HepG2 (cell line): ENCODE measurements around the gene NAV2. TPM values are rescaled to one million over a fixed set of nuclear protein-coding genes. Genes with fewer than 3 reads are reported as not detected.
A peak's percentile ranks its signal among the peaks of the same experiment; 100 is the strongest.

ENCODE experiments used
- CENPT ChIP-seq: sonication (generic); formaldehyde crosslinking; IDR thresholded peaks from 2 replicates; pipeline ENCODE4 v1.8.0; 2022; ENCODE audit warnings: low read depth, mild to moderate bottlenecking, moderate library complexity, missing genetic modification reagents
- DNMT1 ChIP-seq: sonication (generic); formaldehyde crosslinking; IDR thresholded peaks from 2 replicates; pipeline ENCODE4 v1.5.1; 2020; ENCODE audit warnings: mild to moderate bottlenecking, missing genetic modification reagents
- FOXP1 ChIP-seq, 2 experiments: fragments of 450-650 bp in 1 of 2; IDR thresholded peaks; 2 replicates each; pipeline ENCODE4 v1.6.1; 2017 to 2018; ENCODE audit warnings: antibody characterized with exemption in 1 of 2
- MYC ChIP-seq: sonication (generic); formaldehyde crosslinking; IDR thresholded peaks from 2 replicates; pipeline ENCODE4 v1.9.0; 2021; ENCODE audit warnings: missing genetic modification reagents, borderline replicate concordance
- NFIB ChIP-seq: sonication (generic); formaldehyde crosslinking; IDR thresholded peaks from 2 replicates; pipeline ENCODE4 v1.9.0; 2021; ENCODE audit warnings: missing genetic modification reagents, mild to moderate bottlenecking, borderline replicate concordance
- POGZ ChIP-seq: sonication (generic); formaldehyde crosslinking; IDR thresholded peaks from 2 replicates; pipeline ENCODE4 v1.4.0; 2020; ENCODE audit warnings: mild to moderate bottlenecking, missing genetic modification reagents
- POLR2AphosphoS2 ChIP-seq: IDR thresholded peaks from 2 replicates; pipeline ENCODE4 v1.6.1; 2011; ENCODE audit warnings: low read depth, low read length, improper control_type of control experiment
- SMARCE1 ChIP-seq: fragments of 450-650 bp; IDR thresholded peaks from 2 replicates; pipeline ENCODE4 v1.6.1; 2017; ENCODE audit warnings: borderline replicate concordance
- SRSF9 ChIP-seq: fragments of 200-400 bp; formaldehyde crosslinking; IDR thresholded peaks from 2 replicates; pipeline ENCODE4 v1.6.1; 2018; ENCODE audit warnings: borderline replicate concordance, mild to moderate bottlenecking, low read depth, low read length; ENCODE audit not compliant: insufficient read depth, poor library complexity, severe bottlenecking
- TBX2 ChIP-seq: sonication (generic); formaldehyde crosslinking; IDR thresholded peaks from 2 replicates; pipeline ENCODE4 v1.5.0; 2020; ENCODE audit warnings: missing genetic modification reagents, mild to moderate bottlenecking, borderline replicate concordance
- THAP11 ChIP-seq: IDR thresholded peaks from 2 replicates; pipeline ENCODE4 v1.6.1; 2016; ENCODE audit warnings: missing biosample characterization, missing genetic modification reagents
- ZFYVE20 ChIP-seq: sonication (generic); formaldehyde crosslinking; IDR thresholded peaks from 2 replicates; pipeline ENCODE4 v1.8.0; 2023; ENCODE audit warnings: low read depth, mild to moderate bottlenecking, moderate library complexity, missing genetic modification reagents, borderline replicate concordance
- ZNF280B ChIP-seq: sonication (generic); formaldehyde crosslinking; IDR thresholded peaks from 2 replicates; pipeline ENCODE4 v1.5.0; 2020; ENCODE audit warnings: missing genetic modification reagents, mild to moderate bottlenecking, borderline replicate concordance
- ZNF430 ChIP-seq: sonication (generic); formaldehyde crosslinking; IDR thresholded peaks from 2 replicates; pipeline ENCODE4 v1.9.0; 2021; ENCODE audit warnings: mild to moderate bottlenecking, missing genetic modification reagents
- ZNF503 ChIP-seq: sonication (generic); formaldehyde crosslinking; IDR thresholded peaks from 2 replicates; pipeline ENCODE4 v1.4.0; 2020; ENCODE audit warnings: missing genetic modification reagents
- ZNF558 ChIP-seq: sonication (generic); formaldehyde crosslinking; IDR thresholded peaks from 2 replicates; pipeline ENCODE4 v1.9.0; 2022; ENCODE audit warnings: mild to moderate bottlenecking, missing genetic modification reagents, borderline replicate concordance
- ZNF75D ChIP-seq: sonication (generic); formaldehyde crosslinking; IDR thresholded peaks from 2 replicates; pipeline ENCODE4 v1.8.1; 2023; ENCODE audit warnings: missing genetic modification reagents, mild to moderate bottlenecking, borderline replicate concordance
- polyA plus RNA-seq, 8 experiments: library from polyadenylated mRNA; depleted of rRNA in 3 of 8; stranded (reverse) in 7 of 8; unstranded in 1 of 8; fragments of >200 nt; fragmentation: Illumina TruSeq in 4 of 8; extraction: Trizol in 4 of 8; gene quantifications; 2 replicates each; pipeline versions ENCODE4 v1.2.1 to v1.2.3, GENCODE V29; 2011 to 2016; ENCODE audit warnings: low read depth in 4 of 8, missing spikeins in 1 of 8, mixed read lengths in 1 of 8; ENCODE audit not compliant: insufficient read depth in 1 of 8
- total RNA-seq, 5 experiments: library from RNA; depleted of rRNA; stranded (reverse); fragments of >200 nt; fragmentation: Illumina TruSeq; extraction: Trizol; gene quantifications; 2 replicates each; pipeline ENCODE4 v1.2.3, GENCODE V29; 2016; ENCODE audit warnings: low read depth in 1 of 5
- TF ChIP-seq, protein P1 (sequence below): sonication (generic); formaldehyde crosslinking; IDR thresholded peaks from 2 replicates; pipeline ENCODE4 v1.4.0; 2020; ENCODE audit warnings: missing genetic modification reagents
- TF ChIP-seq, protein P2 (sequence below): sonication (generic); formaldehyde crosslinking; IDR thresholded peaks from 2 replicates; pipeline ENCODE4 v1.4.0; 2020; ENCODE audit warnings: missing genetic modification reagents, borderline replicate concordance
- TF ChIP-seq, protein P3 (sequence below): sonication (generic); formaldehyde crosslinking; IDR thresholded peaks from 2 replicates; pipeline ENCODE4 v1.4.0; 2020; ENCODE audit warnings: missing genetic modification reagents

The NAV2 gene
- total and polyA plus RNA-seq, 2 of the 13 experiments (the other 11 are each of a cell fraction or from before 2014, with no cell fraction given): 9.3 to 34.6 TPM

- TF ChIP-seq ZNF280B (no peak), ZNF75D (CRISPR knock-in tag) (no peak), ZNF558 (no peak), CENPT (CRISPR knock-in tag) (no peak), DNMT1 (CRISPR knock-in tag) (no peak), MYC (CRISPR knock-in tag) (no peak), FOXP1 (IDR thresholded peaks at IDR 0.05) (no peak), FOXP1 (CRISPR knock-in tag; IDR thresholded peaks at IDR 0.05) (peak; percentile 83; the same call in 1 of the 2 replicates), SRSF9 (no peak), SMARCE1 (no peak), THAP11 (CRISPR knock-in tag) (peak; percentile 71), ZNF430 (CRISPR knock-in tag) (no peak), POLR2AphosphoS2 (no peak), POGZ (CRISPR knock-in tag) (no peak), ZFYVE20 (no peak), NFIB (CRISPR knock-in tag) (no peak), ZNF503 (CRISPR knock-in tag) (0 out of 2 replicates have a peak, but pooled peaks have one; percentile 17), TBX2 (CRISPR knock-in tag) (0 out of 2 replicates have a peak, but pooled peaks have one; percentile 58)
- TF ChIP-seq, protein P1, sequence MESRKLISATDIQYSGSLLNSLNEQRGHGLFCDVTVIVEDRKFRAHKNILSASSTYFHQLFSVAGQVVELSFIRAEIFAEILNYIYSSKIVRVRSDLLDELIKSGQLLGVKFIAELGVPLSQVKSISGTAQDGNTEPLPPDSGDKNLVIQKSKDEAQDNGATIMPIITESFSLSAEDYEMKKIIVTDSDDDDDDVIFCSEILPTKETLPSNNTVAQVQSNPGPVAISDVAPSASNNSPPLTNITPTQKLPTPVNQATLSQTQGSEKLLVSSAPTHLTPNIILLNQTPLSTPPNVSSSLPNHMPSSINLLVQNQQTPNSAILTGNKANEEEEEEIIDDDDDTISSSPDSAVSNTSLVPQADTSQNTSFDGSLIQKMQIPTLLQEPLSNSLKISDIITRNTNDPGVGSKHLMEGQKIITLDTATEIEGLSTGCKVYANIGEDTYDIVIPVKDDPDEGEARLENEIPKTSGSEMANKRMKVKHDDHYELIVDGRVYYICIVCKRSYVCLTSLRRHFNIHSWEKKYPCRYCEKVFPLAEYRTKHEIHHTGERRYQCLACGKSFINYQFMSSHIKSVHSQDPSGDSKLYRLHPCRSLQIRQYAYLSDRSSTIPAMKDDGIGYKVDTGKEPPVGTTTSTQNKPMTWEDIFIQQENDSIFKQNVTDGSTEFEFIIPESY: no peak
- TF ChIP-seq, protein P2, sequence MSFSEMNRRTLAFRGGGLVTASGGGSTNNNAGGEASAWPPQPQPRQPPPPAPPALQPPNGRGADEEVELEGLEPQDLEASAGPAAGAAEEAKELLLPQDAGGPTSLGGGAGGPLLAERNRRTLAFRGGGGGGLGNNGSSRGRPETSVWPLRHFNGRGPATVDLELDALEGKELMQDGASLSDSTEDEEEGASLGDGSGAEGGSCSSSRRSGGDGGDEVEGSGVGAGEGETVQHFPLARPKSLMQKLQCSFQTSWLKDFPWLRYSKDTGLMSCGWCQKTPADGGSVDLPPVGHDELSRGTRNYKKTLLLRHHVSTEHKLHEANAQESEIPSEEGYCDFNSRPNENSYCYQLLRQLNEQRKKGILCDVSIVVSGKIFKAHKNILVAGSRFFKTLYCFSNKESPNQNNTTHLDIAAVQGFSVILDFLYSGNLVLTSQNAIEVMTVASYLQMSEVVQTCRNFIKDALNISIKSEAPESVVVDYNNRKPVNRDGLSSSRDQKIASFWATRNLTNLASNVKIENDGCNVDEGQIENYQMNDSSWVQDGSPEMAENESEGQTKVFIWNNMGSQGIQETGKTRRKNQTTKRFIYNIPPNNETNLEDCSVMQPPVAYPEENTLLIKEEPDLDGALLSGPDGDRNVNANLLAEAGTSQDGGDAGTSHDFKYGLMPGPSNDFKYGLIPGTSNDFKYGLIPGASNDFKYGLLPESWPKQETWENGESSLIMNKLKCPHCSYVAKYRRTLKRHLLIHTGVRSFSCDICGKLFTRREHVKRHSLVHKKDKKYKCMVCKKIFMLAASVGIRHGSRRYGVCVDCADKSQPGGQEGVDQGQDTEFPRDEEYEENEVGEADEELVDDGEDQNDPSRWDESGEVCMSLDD (CRISPR knock-in tag): no peak; the same call in 1 of the 2 replicates
- TF ChIP-seq, protein P3, sequence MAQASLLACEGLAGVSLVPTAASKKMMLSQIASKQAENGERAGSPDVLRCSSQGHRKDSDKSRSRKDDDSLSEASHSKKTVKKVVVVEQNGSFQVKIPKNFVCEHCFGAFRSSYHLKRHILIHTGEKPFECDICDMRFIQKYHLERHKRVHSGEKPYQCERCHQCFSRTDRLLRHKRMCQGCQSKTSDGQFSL (CRISPR knock-in tag): no peak
Observed at GRCh38 chr11:19978668-19979518, 266.3 kb downstream of the NAV2 start (continued).
